Mucosa of descending colon (tissue), 3 donors: Measurements from ENCODE around the gene LIPG. TPM values are rescaled to one million over a fixed set of nuclear protein-coding genes. Genes with fewer than 3 reads are reported as not detected.

Experiments
- ATAC-seq: fragments of 200-7000 bp; cut with Tn5 transposase; one replicate; pipeline ENCODE4 v1.9.1; 2020; ENCODE audit warnings: mild to moderate bottlenecking, moderate library complexity
- DNase-seq, 3 donors: peaks; one replicate each; pipeline ENCODE4 v3.0.0-alpha.2; 2020
- H3K36me3 ChIP-seq: fragments of 200-600 bp; one replicate; pipeline ENCODE4 v1.8.0; 2021; ENCODE audit warnings: low read depth, mild to moderate bottlenecking
- H3K4me1 ChIP-seq: fragments of 200-600 bp; one replicate; pipeline ENCODE4 v1.8.0; 2021; ENCODE audit warnings: low read depth, mild to moderate bottlenecking
- H3K4me3 ChIP-seq: fragments of 200-600 bp; one replicate; pipeline ENCODE4 v1.8.0; 2021; ENCODE audit warnings: mild to moderate bottlenecking
- H3K9me3 ChIP-seq: fragments of 200-600 bp; one replicate; pipeline ENCODE4 v1.8.0; 2021; ENCODE audit warnings: mild to moderate bottlenecking
- intact Hi-C, 2 donors: fragments of 100-400 bp; cut with DNase I in 1 of 2; cut with micrococcal nuclease in 1 of 2; formaldehyde crosslinking; loops; one replicate each; pipeline versions ENCODE4 v1.11.0 to v1.11.1; 2022; cut with DNase I, micrococcal nuclease
- total RNA-seq, 3 donors: library from RNA; stranded (reverse); fragmentation: NEBNext Ultra II Directional in 2 of 3; extraction: Animal tissue kit (Norgen Biotek cat#: 25700) in 2 of 3; gene quantifications; one replicate each; pipeline versions ENCODE4 v1.2.1 to v1.2.4, GENCODE V29; 2021 to 2023
- TF ChIP-seq, protein P1 (sequence below): fragments of 200-600 bp; IDR thresholded peaks from one replicate; pipeline ENCODE4 v1.8.0; 2022; ENCODE audit warnings: antibody characterized with exemption, mild to moderate bottlenecking
- donor health status: DM: no; HTN: no; CAD: no; lungs with moderate emphysema.
- donor health status: DM: no; HTN: no; CAD: no.
- donor health status: DM: no; HTN: yes; CAD: no.

The LIPG gene
- total RNA-seq, 3 donors from 2014 or later = 13.3 to 42.0 (median 13.8) TPM

DNA sequence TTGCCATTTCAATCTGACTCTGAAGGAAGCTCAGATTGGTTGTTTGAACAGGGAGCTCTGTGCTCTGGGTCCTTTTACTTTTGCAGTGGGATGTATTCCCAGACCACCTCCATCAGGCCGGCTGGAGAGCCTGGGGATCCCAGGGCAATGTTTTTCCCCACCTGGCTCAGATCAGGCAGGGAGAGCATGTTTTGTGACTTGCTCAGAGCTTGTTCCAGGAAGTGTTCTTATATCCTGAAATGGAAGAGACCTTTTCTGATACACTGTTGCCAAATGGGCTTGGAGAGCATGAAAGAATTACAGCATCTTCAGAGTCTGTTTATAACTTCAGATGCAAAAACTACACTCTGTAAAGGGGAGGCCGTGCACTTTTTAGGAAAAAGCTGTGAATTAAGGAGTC is 56.0 kb downstream of the LIPG start:
- H3K4me1 ChIP-seq = peaks cover 13% of the 10 kb centered on the region
- TF ChIP-seq, protein P1, sequence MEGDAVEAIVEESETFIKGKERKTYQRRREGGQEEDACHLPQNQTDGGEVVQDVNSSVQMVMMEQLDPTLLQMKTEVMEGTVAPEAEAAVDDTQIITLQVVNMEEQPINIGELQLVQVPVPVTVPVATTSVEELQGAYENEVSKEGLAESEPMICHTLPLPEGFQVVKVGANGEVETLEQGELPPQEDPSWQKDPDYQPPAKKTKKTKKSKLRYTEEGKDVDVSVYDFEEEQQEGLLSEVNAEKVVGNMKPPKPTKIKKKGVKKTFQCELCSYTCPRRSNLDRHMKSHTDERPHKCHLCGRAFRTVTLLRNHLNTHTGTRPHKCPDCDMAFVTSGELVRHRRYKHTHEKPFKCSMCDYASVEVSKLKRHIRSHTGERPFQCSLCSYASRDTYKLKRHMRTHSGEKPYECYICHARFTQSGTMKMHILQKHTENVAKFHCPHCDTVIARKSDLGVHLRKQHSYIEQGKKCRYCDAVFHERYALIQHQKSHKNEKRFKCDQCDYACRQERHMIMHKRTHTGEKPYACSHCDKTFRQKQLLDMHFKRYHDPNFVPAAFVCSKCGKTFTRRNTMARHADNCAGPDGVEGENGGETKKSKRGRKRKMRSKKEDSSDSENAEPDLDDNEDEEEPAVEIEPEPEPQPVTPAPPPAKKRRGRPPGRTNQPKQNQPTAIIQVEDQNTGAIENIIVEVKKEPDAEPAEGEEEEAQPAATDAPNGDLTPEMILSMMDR = no peak
- no peak overlapping the region for H3K4me3 ChIP-seq
- no peaks in the 10 kb centered on the region for H3K9me3 ChIP-seq
- intact Hi-C loops = no loop called here
- ATAC-seq (peak; percentile 13), DNase-seq (no peak)
- H3K36me3 ChIP-seq = no peaks in the 10 kb centered on the region

DNA sequence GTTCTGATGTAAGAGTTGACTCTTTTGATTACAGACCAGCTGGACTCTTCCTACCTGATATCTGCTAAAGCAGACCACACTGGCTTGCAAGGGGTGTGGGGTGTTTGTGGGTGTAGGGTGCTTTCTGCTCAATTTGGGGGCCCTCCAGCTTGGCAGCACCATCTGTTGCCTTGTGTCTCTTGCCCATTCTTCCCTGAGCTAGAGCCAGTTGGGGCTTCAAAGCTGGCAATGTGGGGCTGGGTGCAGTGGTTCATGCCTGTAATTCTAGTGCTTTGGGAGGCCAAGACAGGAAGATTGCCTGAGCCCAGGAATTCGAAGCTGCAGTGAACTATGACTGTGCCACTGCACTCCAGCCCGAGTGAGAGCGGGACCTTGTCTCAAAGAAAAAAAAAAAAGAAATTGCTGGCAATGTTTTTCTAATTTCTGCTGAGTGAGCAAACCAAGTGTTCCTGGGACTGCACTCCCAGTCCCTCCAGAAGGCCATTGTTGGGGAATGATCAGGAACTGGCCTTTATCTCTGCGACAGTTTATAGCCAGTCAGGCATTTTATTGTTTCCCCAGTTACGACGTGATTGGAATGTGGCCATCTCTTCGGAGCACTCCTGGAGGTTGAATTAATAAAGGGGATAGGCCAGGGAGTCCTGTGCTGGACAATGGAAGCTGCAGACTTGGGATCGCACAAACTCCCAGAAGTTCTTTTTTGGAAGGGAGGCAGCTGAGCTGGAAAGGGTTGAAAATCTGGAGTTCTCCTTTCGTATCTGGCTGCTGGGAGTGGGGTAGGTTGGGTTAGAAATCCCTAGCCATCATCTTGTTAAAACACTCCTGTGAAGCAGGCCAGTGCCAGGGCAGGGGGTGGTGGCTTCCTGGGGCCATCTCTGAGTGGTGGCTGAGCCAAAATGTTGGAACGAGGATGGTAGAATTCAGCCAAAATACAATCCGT is 57.2 kb downstream of the LIPG start:
- no peaks in the 10 kb centered on the region for H3K36me3 ChIP-seq
- DNase-seq = peak in 1 of 3 donors; percentile 76
- H3K4me1 ChIP-seq = peaks cover 6% of the 10 kb centered on the region
- H3K4me3 ChIP-seq = no peak overlapping the region
- H3K9me3 ChIP-seq = no peaks in the 10 kb centered on the region
- peak; percentile 91 for ATAC-seq
- TF ChIP-seq, protein P1 = no peak
- intact Hi-C loops = no loop called here

DNA sequence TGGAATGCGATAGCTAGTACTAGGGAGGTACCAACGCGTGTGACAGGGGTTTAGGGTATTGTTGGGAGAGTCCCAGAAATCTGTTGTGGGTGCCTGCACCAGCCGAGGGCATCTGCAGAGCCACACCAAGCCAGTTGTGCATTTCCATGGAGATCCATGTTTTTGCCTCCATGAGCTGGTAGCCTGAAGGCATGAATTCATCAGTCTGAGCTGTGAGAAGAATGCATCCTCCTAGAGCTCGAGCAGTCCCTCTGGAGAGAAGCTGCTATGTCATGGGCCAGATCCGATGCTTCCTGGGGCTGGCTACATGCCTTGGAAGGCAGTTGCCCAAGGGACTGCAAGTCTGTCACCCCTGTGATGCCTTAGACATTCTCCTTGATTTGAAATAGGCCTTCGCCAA is 57.9 kb downstream of the LIPG start:
- Histone ChIP-seq H3K36me3 (no peaks in the 10 kb centered on the region), H3K4me3 (no peak overlapping the region), H3K9me3 (no peaks in the 10 kb centered on the region), H3K4me1 (peaks cover 6% of the 10 kb centered on the region)
- TF ChIP-seq, protein P1 = no peak
- intact Hi-C loops = no loop called here
- ATAC-seq (no peak), DNase-seq (no peak)

DNA sequence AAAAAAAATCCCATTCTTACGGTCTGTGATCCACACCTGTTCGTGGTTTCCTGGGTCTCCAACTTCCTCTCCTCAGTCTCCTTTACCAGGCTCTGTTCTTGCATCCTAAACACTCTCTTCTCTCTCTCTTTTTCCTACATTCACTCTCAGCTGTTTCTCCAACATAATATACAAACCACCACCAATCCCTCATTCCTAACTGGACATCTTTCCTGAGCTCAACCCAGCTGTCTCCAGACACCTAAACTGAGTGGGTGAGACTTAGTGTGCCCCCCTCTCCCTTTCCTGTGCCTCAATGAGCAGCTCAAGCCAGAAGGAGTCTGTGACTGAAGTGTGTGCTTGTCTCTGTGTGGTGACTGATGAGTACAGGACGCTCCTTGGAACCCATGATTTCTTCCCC is 59.4 kb downstream of the LIPG start:
- intact Hi-C loops = no loop called here
- ATAC-seq (no peak), DNase-seq (no peak)
- Histone ChIP-seq H3K4me3 (no peak overlapping the region), H3K4me1 (peaks cover 6% of the 10 kb centered on the region), H3K36me3 (no peaks in the 10 kb centered on the region), H3K9me3 (no peaks in the 10 kb centered on the region)
- TF ChIP-seq, protein P1 = no peak

DNA sequence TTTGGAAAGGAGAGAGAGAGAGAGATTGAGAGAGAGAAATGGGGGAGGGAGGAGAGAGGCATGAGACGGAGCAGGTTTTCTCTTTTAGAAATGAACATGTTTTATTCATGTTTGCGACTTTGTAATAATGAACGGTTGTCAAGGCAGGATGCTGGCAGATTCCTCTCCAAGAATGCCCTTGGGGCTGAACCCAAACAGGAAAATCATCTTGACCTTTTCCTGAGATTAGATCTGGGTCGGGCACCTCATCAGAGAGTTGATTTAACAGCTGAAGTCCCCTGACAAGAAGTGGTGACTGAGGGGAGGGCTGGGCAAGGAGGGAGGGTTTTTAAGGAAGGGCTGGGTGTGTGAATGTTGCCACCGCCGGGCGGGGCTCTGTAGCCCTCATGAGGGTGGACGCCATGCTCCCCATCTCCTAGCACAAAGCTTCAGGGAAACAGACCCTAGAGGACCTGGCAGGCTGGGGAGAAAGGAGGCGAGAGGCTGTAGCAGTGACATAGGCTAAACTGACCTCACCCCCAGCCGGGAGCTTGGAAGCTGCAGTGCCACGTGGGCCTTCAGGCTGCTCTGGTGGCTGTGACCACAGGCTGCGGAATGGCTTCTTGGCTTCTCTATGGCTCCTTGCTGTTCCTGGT is 60.0 kb downstream of the LIPG start:
- ATAC-seq (no peak), DNase-seq (no peak)
- Histone ChIP-seq H3K4me3 (no peak overlapping the region), H3K9me3 (no peaks in the 10 kb centered on the region), H3K4me1 (peaks cover 6% of the 10 kb centered on the region), H3K36me3 (no peaks in the 10 kb centered on the region)
- TF ChIP-seq, protein P1 = no peak
- intact Hi-C loops = no loop called here
